ENCODE data around the gene ASIC2. TPM values are rescaled to one million over a fixed set of nuclear protein-coding genes. Genes with fewer than 3 reads are reported as not detected.
"Not testable (repeated sequence)": the region's sequence is repeated elsewhere in the genome, so short reads cannot be mapped to it uniquely, and the experiment has no call there.

Gene ASIC2
- total RNA-seq, 1 donor from 2014 or later: 0.23 TPM

- H3K4me3 ChIP-seq (ENCODE audit: low read depth, low read length): peak overlapping the region; percentile 28
Measured at GRCh38 chr17:32998111-32998886, 294.8 kb downstream of the ASIC2 start.

GRCh38 chr17:32995416-32996045 is 297.6 kb downstream of the ASIC2 start:
- H3K4me3 ChIP-seq (ENCODE audit: low read depth, low read length): no peak overlapping the region
- no peak for DNase-seq (ENCODE audit: low read depth)
- no peak for TF ChIP-seq CTCF (conservative IDR thresholded peaks at IDR 0.05; ENCODE audit: low read depth, low read length)

More at GRCh38 chr17:32998111-32998886, 294.8 kb downstream of the ASIC2 start:
- TF ChIP-seq CTCF (conservative IDR thresholded peaks at IDR 0.05; ENCODE audit: low read depth, low read length): peak; percentile 93
- DNase-seq (ENCODE audit: low read depth): no peak

- no peak for TF ChIP-seq CTCF (conservative IDR thresholded peaks at IDR 0.05; ENCODE audit: low read depth, low read length)
- no peak overlapping the region for H3K4me3 ChIP-seq (ENCODE audit: low read depth, low read length)
- no peak for DNase-seq (ENCODE audit: low read depth)
Measured at GRCh38 chr17:32993977-32994376, 299.1 kb downstream of the ASIC2 start.

- H3K4me3 ChIP-seq (ENCODE audit: low read depth, low read length): no peak overlapping the region
- DNase-seq (ENCODE audit: low read depth): no peak
- no peak for TF ChIP-seq CTCF (conservative IDR thresholded peaks at IDR 0.05; ENCODE audit: low read depth, low read length)
Measured at GRCh38 chr17:32992321-32993033, 300.6 kb downstream of the ASIC2 start.

GRCh38 chr17:32988481-32989101 is 304.5 kb downstream of the ASIC2 start:
- no peak for DNase-seq (ENCODE audit: low read depth)
- TF ChIP-seq CTCF (conservative IDR thresholded peaks at IDR 0.05; ENCODE audit: low read depth, low read length): no peak
- no peak overlapping the region for H3K4me3 ChIP-seq (ENCODE audit: low read depth, low read length)

- DNase-seq (ENCODE audit: low read depth): not testable (repeated sequence)
Measured at GRCh38 chr17:32987868-32988267, 305.2 kb downstream of the ASIC2 start.

GRCh38 chr17:32987453-32987805 is 305.7 kb downstream of the ASIC2 start:
- DNase-seq (ENCODE audit: low read depth); H3K4me3 ChIP-seq (ENCODE audit: low read depth, low read length): not testable (repeated sequence)

More at GRCh38 chr17:32987868-32988267, 305.2 kb downstream of the ASIC2 start:
- H3K4me3 ChIP-seq (ENCODE audit: low read depth, low read length): not testable (repeated sequence)
